Fibroblast of lung (primary cell): ENCODE measurements around the gene AATF. TPM values are rescaled to one million over a fixed set of nuclear protein-coding genes. Genes with fewer than 3 reads are reported as not detected.
A peak's percentile ranks its signal among the peaks of the same experiment; 100 is the strongest.

Experiments
- DNase-seq, 2 donors: peaks; one replicate each; pipeline versions ENCODE4 v3.0.0 to v3.0.0-alpha.2; 2010; ENCODE audit warnings: low read depth in 2 of 2
- H2AFZ ChIP-seq: 2 replicates; pipeline ENCODE4 v1.5.1; 2012; ENCODE audit warnings: low read length, control low read depth, inconsistent platforms
- H3K27ac ChIP-seq: 2 replicates; pipeline ENCODE4 v1.5.1; 2011; ENCODE audit warnings: low read length, control low read depth; ENCODE audit not compliant: insufficient read depth
- H3K27me3 ChIP-seq: 2 replicates; pipeline ENCODE4 v1.5.1; 2011; ENCODE audit warnings: mild to moderate bottlenecking, low read length; ENCODE audit not compliant: control insufficient read depth, insufficient read depth
- H3K36me3 ChIP-seq: 2 replicates; pipeline ENCODE4 v1.5.1; 2011; ENCODE audit warnings: low read length; ENCODE audit not compliant: control insufficient read depth, insufficient read depth
- H3K4me1 ChIP-seq: 2 replicates; pipeline ENCODE4 v1.5.1; 2011; ENCODE audit warnings: low read length; ENCODE audit not compliant: control insufficient read depth, insufficient read depth; ENCODE audit errors: extremely low read depth
- H3K4me2 ChIP-seq: 2 replicates; pipeline ENCODE4 v1.5.1; 2011; ENCODE audit warnings: low read length, control low read depth; ENCODE audit not compliant: insufficient read depth; ENCODE audit errors: extremely low read depth
- H3K4me3 ChIP-seq, 4 experiments: fragments of 200-600 bp in 1 of 4; sonication (generic) in 1 of 4; replicated peaks in 1 of 4; 2 replicates each; pipeline ENCODE4 v1.5.1; 2011 to 2016; ENCODE audit warnings: low read length in 4 of 4, low read depth in 3 of 4, mild to moderate bottlenecking in 3 of 4, control low read depth in 2 of 4, inconsistent platforms in 1 of 4, mixed read lengths in 1 of 4; ENCODE audit not compliant: insufficient read depth in 1 of 4; ENCODE audit errors: control extremely low read depth in 1 of 4
- H3K79me2 ChIP-seq: 2 replicates; pipeline ENCODE4 v1.5.1; 2012; ENCODE audit warnings: mild to moderate bottlenecking, low read length, inconsistent platforms; ENCODE audit not compliant: control insufficient read depth, insufficient read depth
- H3K9ac ChIP-seq: 2 replicates; pipeline ENCODE4 v1.5.1; 2011; ENCODE audit warnings: mild to moderate bottlenecking, low read length, control low read depth; ENCODE audit not compliant: insufficient read depth
- H3K9me3 ChIP-seq: 2 replicates; pipeline ENCODE4 v1.5.1; 2012; ENCODE audit warnings: low read depth, low read length; ENCODE audit not compliant: control insufficient read depth, insufficient read depth
- H4K20me1 ChIP-seq: 2 replicates; pipeline ENCODE4 v1.5.1; 2011; ENCODE audit warnings: low read length; ENCODE audit not compliant: control insufficient read depth, insufficient read depth; ENCODE audit errors: extremely low read depth
- EZH2 ChIP-seq: IDR thresholded peaks from 2 replicates; pipeline ENCODE4 v1.5.1; 2012; ENCODE audit warnings: low read length, control low read depth, mild to moderate bottlenecking; ENCODE audit errors: missing control alignments
- polyA plus RNA-seq, 2 donors: library from polyadenylated mRNA; depleted of rRNA in 1 of 2; stranded (reverse) in 1 of 2; unstranded in 1 of 2; fragments of >200 nt; gene quantifications; 2 replicates each; pipeline ENCODE4 v1.2.1, GENCODE V29; 2011 to 2012; ENCODE audit warnings: missing spikeins in 1 of 2
- total RNA-seq: library from RNA; depleted of rRNA; stranded (reverse); fragments of >200 nt; gene quantifications from 2 replicates; pipeline ENCODE4 v1.2.1, GENCODE V29; 2014
- TF ChIP-seq, protein P1 (sequence below), 2 donors: IDR thresholded peaks in 1 of 2; conservative IDR thresholded peaks in 1 of 2; 1 replicate in 1 of 2; 2 replicates in 1 of 2; pipeline ENCODE4 v1.5.1; 2011 to 2012; ENCODE audit warnings: low read length in 2 of 2, control low read depth in 1 of 2, inconsistent platforms in 1 of 2, low read depth in 1 of 2, mild to moderate bottlenecking in 1 of 2

The AATF gene
- total and polyA plus RNA-seq, 2 donors (not counting 1 experiment from before 2014, with no cell fraction given): 11.9 to 30.7 TPM

DNA sequence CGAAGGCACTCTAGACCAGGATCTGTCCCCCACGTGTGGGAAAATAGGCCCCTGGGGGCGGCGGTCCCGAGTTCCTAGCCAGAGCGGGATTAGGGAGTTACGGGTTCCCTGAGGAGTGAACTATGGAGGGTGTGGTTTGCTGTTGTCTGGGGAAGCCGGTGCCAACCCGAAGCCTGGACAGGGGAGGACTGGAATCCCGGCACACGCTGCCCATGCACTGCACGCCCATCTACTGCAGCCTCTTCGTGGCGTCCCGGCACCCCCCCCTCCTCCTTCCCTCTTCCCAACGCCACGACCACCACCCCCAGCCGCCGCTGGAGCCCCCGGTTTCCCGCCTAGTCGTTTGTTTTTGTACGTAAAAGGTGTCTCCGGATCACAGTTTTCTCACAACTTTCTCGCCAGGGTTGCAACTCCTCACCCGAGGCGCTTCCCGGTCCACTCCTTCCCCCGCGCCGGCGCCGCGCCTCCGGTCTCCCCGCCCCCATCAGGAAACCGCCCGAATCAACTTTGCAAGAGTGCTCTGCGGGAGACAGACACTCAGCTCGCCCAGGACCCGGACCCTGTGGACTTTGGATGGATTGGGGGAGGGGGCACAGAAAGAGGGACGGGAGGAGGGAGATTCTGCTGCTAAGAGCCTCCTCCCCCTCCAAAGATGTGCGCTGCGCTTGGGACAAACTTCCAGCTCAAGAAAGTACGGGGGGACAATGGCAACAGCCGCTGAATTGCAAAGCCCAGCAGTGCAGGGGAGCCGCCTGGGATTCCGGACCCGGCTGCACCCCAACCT is 12.9 kb upstream of the AATF start:
- H3K79me2 ChIP-seq: no peaks in the 10 kb centered on the region
- H3K9ac ChIP-seq: no peak overlapping the region
- no peak overlapping the region for H3K27ac ChIP-seq
- H2AFZ ChIP-seq: no peak overlapping the region
- H3K27me3 ChIP-seq: peaks cover 98% of the 10 kb centered on the region
- H3K4me2 ChIP-seq: no peak overlapping the region
- no peaks in the 10 kb centered on the region for H3K4me1 ChIP-seq
- H3K9me3 ChIP-seq: no peaks in the 10 kb centered on the region
- H3K4me3 ChIP-seq: no peak overlapping the region
- TF ChIP-seq, protein P1, sequence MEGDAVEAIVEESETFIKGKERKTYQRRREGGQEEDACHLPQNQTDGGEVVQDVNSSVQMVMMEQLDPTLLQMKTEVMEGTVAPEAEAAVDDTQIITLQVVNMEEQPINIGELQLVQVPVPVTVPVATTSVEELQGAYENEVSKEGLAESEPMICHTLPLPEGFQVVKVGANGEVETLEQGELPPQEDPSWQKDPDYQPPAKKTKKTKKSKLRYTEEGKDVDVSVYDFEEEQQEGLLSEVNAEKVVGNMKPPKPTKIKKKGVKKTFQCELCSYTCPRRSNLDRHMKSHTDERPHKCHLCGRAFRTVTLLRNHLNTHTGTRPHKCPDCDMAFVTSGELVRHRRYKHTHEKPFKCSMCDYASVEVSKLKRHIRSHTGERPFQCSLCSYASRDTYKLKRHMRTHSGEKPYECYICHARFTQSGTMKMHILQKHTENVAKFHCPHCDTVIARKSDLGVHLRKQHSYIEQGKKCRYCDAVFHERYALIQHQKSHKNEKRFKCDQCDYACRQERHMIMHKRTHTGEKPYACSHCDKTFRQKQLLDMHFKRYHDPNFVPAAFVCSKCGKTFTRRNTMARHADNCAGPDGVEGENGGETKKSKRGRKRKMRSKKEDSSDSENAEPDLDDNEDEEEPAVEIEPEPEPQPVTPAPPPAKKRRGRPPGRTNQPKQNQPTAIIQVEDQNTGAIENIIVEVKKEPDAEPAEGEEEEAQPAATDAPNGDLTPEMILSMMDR (conservative IDR thresholded peaks at IDR 0.05 in 1 of 2, IDR thresholded peaks at IDR 0.05 in 1 of 2; ENCODE audit: low read depth in 1 of 2, low read length in 2 of 2): no peak
- peak; percentile 86 for TF ChIP-seq EZH2
- DNase-seq: no peak
- no peaks in the 10 kb centered on the region for H4K20me1 ChIP-seq
- no peaks in the 10 kb centered on the region for H3K36me3 ChIP-seq

DNA sequence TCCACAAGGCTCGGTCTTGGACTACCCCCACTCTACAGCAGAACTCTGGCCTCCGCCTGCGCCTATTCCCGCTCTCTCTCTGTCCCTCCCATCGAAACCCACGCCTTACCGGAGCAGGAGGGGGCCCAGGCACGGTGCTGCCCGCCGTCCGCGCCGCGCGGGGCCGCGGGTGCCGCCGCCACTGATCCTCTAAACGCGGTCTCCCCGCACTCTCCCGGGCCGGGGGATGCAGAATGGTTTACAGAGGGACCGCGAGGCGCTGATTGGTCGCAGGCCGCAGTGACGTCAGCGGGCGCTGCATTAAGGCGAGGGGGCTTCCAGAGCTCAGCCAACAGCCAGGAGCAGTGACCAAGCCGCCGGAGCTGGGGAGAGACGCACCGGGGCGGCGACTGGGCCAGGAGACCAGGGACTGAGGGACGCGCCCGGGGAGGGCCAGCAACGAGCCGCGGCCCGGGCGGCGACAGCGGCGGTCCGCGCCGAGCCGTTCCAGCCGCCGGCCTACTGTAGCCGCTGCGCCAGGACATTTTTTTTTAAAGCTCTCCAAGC is 12.2 kb upstream of the AATF start:
- no peak overlapping the region for H3K4me2 ChIP-seq
- no peak overlapping the region for H2AFZ ChIP-seq
- H3K79me2 ChIP-seq: no peaks in the 10 kb centered on the region

More for the DNA sequence above, 12.2 kb upstream of the AATF start:
- H3K4me1 ChIP-seq: no peaks in the 10 kb centered on the region
- H3K9ac ChIP-seq: no peak overlapping the region
- H3K27ac ChIP-seq: no peak overlapping the region
- DNase-seq: no peak
- peak; percentile 80 for TF ChIP-seq EZH2
- TF ChIP-seq, protein P1 (conservative IDR thresholded peaks at IDR 0.05 in 1 of 2, IDR thresholded peaks at IDR 0.05 in 1 of 2; ENCODE audit: low read depth in 1 of 2, low read length in 2 of 2): no peak
- no peak overlapping the region for H3K4me3 ChIP-seq
- no peaks in the 10 kb centered on the region for H4K20me1 ChIP-seq
- H3K9me3 ChIP-seq: no peaks in the 10 kb centered on the region
- H3K36me3 ChIP-seq: no peaks in the 10 kb centered on the region
- H3K27me3 ChIP-seq: peaks cover 98% of the 10 kb centered on the region
